ENCODE data around the gene NR1D2.
"Not testable (repeated sequence)": the region's sequence is repeated elsewhere in the genome, so short reads cannot be mapped to it uniquely, and the experiment has no call there.

The NR1D2 gene
- total RNA-seq, result 161 to 335 reads per million in 2 donors

- peak; percentile 56 to 90 (median 77) for DNase-seq
These were observed at the start of gene NR1D2 for GRCh38 chr3:23944861-23945662. NR1D2 (plus strand) TSS chr3:23945286; CDS start chr3:23945579, 293 bp downstream.

- no peak for DNase-seq
These were observed 44.3 kb upstream of the NR1D2 start for GRCh38 chr3:23900744-23901143.

DNA sequence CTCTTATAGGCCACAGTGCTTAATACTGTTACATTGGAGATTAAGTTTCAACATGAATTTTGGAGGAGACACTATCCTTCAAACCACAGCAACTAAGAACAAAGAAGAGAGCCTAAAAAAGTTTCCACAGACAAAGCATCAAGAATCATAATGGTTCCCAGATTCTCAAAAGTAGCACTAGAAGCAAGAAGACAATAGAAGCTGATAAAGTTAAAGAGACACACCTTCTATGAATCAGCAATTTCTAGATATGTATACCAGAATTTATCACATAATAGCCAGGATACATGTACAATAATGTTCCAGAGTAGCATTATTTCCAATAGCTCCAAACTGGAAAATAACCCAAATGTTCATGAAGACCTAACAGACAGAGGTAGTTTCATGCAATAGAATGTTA, 40.5 kb upstream of the NR1D2 start:
- DNase-seq, result no peak

DNA sequence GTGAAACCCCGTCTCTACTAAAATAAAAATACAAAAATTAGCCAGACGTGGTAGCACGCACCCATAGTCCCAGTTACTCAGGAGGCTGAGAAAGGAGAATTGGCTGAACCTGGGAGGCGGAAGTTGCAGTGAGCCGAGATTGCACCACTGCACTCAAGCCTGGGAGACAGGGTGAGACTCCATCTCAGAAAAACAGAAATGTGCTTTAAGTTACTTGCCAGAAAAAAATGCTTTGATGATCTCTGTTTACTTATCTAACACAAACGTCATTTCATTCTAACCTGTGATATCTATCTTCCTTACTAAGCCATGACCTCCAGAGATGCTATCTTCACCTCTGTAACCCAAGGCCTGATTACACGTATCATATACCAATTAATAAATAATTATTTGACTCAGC, 35.7 kb upstream of the NR1D2 start:
- peak in 1 of 5 experiments; percentile 11 for DNase-seq

DNA sequence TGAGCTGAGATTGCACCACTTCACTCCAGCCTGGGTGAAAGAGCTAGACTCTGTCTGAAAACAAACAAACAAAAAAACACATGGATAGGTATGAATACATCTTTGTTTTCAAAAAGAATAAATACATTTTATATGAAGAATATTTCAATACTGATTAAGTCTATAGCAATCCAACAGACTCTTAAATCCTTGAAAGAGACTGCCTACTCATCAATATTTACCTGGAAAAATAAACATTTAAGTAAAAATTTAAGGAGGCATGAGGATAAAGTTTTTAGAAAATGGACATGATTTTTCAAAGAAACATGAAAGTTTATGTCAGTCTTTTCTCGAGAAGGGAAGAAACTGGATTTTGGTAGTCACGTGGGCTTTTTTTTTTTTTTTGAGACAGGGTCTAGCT, 33.7 kb upstream of the NR1D2 start:
- DNase-seq, result no peak

GRCh38 chr3:23912335-23912734, 32.8 kb upstream of the NR1D2 start:
- DNase-seq, result not testable (repeated sequence)

- no peak for DNase-seq
These were observed 31.9 kb upstream of the NR1D2 start for GRCh38 chr3:23913182-23913581.

DNA sequence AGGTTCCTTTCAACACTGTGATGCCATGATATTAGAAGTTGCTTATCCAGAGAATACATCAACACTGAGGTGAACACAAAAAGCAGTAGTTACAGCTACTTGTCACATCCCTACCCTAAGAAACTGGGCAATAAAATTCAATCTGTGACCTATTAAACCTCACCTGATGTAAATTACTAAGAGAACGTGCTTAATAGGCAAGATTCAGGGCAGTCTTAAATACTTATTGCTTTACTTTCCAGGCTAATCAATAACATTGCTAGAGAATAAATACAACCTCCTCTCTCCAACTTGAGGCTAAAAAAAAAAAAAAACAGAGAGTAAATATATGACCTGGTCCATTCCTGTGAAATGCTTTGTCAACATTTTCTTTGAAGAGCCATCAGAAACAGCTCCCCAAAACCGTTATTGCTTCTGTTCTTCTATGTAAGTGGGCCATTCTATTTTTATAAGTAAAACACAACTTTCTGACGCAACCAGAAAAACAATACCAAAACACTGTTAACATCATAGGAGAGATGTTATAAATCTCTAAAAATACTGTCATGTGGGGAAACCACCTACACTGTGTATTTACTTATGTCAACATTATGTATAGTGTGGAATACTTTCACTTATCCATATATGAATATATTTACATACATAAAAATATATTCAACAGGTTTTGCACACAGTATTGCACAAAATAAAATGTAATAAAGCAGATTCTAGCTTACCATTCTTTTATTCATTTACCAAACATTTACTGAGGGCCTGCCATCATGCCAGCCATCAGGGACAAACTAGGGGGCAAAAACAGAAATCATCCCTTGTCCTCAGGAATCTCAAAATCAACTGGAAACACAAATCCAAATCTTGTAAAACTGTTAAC, 31.0 kb upstream of the NR1D2 start:
- peak in 1 of 5 experiments; percentile 15 for DNase-seq

DNA sequence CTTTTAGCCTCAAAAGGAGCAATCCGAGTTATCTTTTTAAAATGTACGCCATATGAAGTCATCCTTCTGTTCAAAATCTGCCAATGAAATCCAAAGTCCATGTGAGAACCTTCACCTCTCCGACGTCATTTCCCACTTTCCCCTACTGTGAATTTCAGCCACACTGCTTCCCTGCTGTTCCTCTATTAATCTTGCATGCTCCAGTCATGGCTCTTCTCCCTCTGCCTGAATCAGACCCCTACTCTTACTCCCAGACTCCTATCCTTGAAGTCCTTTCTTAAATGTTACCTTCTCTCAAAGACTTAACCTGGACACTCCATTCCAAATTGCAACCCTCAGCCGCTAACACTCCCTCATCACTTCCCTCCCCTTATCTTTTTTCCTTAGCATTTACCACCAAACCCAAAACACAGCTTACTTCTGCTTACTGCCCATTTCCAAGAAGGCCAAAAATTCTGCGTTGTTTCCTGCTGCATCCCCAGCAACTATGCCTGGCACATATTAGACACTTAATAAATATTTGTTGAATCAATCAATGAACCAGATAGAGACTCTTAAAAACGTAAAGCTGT, 29.5 kb upstream of the NR1D2 start:
- no peak for DNase-seq

GRCh38 chr3:23916152-23916885, 28.8 kb upstream of the NR1D2 start:
- peak in 2 of 5 experiments; percentile 11 to 13 for DNase-seq

- peak; percentile 92 to 98 (median 96) for DNase-seq
These were observed 28.0 kb upstream of the NR1D2 start, which contains the start of the genes NKIRAS1 and RPL15 for GRCh38 chr3:23916886-23917678. NKIRAS1 (minus strand) TSS chr3:23916990; CDS start chr3:23910904, 6,086 bp downstream. RPL15 (plus strand) TSS chr3:23917132; CDS start chr3:23917860, 728 bp downstream.

DNA sequence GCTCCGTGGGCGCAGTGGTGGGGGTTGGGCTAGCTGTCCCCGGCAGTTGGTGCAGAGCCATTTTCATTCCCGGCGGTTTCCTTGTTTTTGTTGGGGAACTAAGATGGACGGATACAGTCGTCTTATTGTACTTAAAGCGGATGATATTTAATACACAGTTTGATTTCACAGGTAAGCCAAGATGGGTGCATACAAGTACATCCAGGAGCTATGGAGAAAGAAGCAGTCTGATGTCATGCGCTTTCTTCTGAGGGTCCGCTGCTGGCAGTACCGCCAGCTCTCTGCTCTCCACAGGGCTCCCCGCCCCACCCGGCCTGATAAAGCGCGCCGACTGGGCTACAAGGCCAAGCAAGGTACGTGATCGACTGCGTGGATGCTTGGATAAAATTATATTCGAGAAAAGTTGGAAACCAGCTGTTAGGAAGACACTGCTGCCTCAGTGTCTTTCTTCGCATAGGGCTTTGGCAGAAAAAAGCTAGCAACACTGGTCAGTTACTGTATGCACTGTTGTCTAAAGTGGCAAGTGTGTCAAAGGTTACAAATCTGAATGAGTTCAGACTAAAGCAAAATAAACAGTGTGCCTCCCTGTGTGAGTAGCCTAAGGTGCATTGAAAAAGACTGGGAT, 27.3 kb upstream of the NR1D2 start:
- DNase-seq, result peak in 1 of 5 experiments; percentile 82

- DNase-seq, result not testable (repeated sequence)
These were observed 26.8 kb upstream of the NR1D2 start for GRCh38 chr3:23918331-23918730.

GRCh38 chr3:23919628-23920027, 25.5 kb upstream of the NR1D2 start:
- no peak for DNase-seq

- no peak for DNase-seq
These were observed 24.9 kb upstream of the NR1D2 start for GRCh38 chr3:23920151-23920655.

GRCh38 chr3:23921052-23921511, 24.0 kb upstream of the NR1D2 start:
- no peak for DNase-seq

DNA sequence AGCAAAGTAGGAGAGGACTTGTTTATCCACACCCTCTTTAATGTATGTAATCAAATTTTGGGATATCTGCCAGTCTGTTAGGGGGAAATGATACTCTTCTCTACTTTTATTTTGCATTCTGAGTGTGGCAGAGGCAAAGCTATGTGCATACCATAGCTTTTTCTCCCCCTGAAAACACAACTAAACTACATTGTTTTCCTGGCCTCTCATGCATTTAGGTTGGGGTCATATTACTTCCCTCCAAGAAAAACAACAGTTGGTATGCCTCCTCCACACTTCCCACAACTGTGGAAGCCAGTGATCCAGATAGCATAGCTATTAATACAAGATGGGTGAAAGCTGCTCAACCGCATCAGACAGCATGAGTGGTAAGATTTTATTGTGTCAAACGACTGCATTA, 21.3 kb upstream of the NR1D2 start:
- DNase-seq, result no peak

- DNase-seq, result no peak
These were observed 18.8 kb upstream of the NR1D2 start for GRCh38 chr3:23926246-23926645.

DNA sequence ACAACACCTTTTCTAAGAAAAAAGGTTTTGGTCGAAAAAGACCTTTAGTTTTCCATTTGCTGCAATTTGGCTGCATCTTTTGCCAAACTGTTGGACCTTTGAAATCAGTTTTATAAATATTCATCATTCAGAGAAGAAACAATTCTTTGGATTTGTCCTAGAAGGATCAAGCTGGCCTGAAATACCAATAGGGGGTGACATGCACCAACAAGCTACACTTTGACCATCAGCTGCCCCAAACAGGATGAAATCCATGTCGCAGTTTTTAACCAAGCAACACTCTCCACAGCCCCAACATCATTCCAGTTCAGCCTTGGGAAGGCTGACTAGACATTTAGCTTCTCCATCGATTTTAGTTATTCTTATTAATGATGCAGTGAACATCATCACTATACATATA, 18.4 kb upstream of the NR1D2 start:
- DNase-seq, result no peak

- DNase-seq, result no peak
These were observed 16.6 kb upstream of the NR1D2 start for GRCh38 chr3:23928524-23928923.

DNA sequence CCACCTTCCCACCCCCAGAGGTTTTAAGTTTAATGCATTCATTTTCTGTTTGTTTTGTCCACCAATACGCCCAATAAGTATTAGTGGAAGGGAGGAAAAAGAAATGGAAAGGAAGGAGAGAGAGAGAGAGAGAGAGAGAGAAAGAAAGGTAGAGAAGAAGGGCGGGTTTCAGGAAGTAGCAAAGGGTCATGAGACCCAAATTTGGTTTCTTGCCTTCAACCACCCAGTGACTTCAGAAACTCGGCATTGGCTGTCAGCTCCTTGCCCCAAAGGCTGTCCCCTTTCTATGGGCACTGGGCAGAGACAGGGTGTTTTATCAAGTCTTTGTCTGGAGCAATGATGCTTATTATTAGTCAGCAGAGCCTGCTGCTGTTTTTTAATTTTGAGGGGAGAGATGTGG, 13.5 kb upstream of the NR1D2 start:
- DNase-seq, result no peak
